Astrocyte of the cerebellum (primary cell): ENCODE results near the gene PIEZO1.
"Not testable (repeated sequence)": the region's sequence is repeated elsewhere in the genome, so short reads cannot be mapped to it uniquely, and the experiment has no call there.

Experiments
- DNase-seq: peaks from one replicate; pipeline ENCODE4 v3.0.0-alpha.2; 2011; ENCODE audit warnings: low read depth
- H3K4me3 ChIP-seq: 2 replicates; pipeline ENCODE4 v1.5.1; 2011; ENCODE audit warnings: mild to moderate bottlenecking, low read depth, low read length, moderate library complexity
- in situ Hi-C: cut with HindIII; loops from 2 replicates; pipeline ENCODE4 v1.10.0; 2017; ENCODE audit warnings: low sequenced_read_pairs
- TF ChIP-seq, protein P1 (sequence below): IDR thresholded peaks from 2 replicates; pipeline ENCODE4 v1.5.1; 2012; ENCODE audit warnings: low read length, low read depth, moderate library complexity, mild to moderate bottlenecking; ENCODE audit errors: missing control alignments

The PIEZO1 gene

DNA sequence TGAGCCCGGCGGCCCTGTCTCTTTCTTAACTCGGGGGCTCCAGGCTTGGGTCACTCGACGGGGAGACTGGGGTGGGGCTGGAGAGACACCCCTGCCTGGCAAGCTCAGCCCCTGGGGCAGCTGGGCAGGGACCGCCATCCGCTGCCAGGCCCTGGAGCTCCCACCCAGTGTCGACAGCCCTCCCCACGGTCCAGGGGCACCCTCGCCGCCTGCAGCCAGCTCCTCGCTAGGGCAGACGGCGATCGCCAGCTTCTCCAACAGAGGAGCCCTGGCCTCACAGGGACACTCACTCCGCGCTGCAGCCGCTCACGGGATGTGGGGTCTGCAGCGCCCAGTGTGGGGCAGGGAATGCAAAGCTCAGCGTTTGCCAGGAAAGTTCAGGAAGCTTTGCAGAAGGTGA, 42.7 kb upstream of the PIEZO1 start:
- DNase-seq, result no peak
- in situ Hi-C loops, result no loop called here
- no peak overlapping the region for H3K4me3 ChIP-seq
- TF ChIP-seq, protein P1, sequence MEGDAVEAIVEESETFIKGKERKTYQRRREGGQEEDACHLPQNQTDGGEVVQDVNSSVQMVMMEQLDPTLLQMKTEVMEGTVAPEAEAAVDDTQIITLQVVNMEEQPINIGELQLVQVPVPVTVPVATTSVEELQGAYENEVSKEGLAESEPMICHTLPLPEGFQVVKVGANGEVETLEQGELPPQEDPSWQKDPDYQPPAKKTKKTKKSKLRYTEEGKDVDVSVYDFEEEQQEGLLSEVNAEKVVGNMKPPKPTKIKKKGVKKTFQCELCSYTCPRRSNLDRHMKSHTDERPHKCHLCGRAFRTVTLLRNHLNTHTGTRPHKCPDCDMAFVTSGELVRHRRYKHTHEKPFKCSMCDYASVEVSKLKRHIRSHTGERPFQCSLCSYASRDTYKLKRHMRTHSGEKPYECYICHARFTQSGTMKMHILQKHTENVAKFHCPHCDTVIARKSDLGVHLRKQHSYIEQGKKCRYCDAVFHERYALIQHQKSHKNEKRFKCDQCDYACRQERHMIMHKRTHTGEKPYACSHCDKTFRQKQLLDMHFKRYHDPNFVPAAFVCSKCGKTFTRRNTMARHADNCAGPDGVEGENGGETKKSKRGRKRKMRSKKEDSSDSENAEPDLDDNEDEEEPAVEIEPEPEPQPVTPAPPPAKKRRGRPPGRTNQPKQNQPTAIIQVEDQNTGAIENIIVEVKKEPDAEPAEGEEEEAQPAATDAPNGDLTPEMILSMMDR, result no peak

DNA sequence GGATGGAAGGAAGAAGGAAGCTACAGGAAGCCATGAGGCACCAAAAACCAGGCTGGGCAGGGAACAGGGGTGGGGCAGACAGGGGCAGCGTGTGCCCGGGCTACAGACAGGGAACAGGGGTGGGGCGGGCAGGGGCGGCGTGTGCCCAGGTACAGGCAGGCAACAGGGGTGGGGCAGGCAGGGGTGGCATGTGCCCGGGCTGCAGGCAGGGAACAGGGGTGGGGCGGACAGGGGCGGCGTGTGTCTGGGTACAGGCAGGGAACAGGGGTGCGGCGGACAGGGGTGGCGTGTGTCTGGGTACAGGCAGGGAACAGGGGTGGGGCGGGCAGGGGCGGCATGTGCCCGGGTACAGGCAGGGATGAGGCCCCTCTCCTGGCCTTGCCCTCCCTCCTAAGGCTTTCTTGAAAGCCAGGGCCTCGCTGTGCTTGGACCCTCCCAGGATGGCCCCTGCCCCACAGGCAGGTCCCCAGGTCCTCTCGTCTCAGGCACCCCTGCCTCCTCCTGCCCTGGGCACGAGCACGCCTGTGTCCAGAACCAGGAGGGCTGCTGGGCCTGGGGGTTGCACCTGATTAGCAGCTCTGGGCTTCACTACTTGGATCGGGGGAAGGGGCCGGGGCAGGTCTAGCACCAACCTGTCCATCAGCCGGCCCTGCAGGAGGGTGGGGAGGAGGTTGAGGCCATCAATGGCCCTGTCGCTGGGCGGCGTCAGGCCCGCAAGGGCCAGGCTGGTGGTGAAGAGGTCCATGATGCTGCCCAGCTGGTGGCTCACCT, 41.2 kb upstream of the PIEZO1 start:
- DNase-seq, result no peak
- in situ Hi-C loops, result no loop called here
- TF ChIP-seq, protein P1, result no peak
- H3K4me3 ChIP-seq, result no peak overlapping the region

DNA sequence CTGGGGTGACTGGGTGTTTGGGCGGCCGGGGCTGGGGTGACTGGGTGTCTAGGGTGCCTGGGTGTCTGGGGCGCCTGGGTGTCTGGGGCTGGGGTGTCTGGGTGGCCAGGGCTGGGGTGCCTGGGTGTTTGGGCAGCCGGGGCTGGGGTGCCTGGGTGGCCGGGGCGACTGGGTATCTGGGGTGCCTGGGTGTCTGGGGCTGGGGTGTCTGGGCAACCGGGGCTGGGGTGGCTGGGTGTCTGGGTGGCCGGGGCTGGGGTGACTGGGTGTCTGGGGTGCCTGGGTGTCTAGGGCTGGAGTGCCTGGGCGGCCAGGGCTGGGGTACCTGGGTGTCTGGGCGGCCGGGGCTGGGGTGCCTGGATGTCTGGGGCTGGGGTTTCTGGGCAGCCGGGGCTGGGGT, 40.1 kb upstream of the PIEZO1 start:
- TF ChIP-seq, protein P1, result no peak
- no peak for DNase-seq
- no peak overlapping the region for H3K4me3 ChIP-seq
- in situ Hi-C loops, result no loop called here

DNA sequence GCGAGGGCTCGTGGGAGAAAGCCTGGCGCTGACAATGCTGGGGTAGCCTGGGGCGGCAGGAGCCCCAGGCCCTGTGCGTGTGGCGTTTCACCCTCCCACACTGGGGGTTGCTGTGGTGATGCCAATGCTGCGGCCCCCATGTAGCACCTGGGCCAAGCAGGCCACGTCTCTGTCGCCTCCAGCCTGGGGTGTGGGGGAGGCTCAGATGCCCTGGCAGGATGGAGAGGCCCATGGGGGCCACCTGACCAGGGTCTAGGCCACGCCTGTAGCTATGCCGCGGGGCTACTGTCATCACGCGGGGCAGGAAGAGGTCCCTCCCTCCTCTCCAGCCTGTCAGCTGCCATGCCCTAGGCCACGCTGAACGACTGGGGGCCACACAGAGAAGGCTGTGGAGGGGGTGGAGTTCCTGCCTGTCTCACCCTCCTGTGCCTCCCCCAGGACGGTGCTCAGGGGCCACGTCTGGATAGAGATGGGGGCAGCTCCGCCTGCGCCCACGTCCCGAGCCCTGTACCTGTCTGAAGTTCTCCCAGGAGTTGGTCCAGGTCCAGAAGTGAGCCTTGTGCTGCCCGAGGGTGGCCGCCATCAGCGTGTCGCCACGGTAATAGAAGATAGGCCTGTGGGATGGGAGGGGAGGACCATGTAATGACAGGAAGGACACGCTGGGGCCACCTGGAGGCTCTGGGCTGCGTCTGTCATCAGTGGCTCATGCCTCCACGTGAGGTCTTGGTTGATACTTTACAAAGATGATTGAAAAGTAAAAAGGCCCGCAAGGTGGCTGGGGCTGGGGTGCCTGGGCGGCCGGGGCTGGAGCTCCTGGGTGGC, 39.4 kb upstream of the PIEZO1 start:
- TF ChIP-seq, protein P1, result no peak
- H3K4me3 ChIP-seq, result no peak overlapping the region
- in situ Hi-C loops, result no loop called here
- DNase-seq, result no peak

DNA sequence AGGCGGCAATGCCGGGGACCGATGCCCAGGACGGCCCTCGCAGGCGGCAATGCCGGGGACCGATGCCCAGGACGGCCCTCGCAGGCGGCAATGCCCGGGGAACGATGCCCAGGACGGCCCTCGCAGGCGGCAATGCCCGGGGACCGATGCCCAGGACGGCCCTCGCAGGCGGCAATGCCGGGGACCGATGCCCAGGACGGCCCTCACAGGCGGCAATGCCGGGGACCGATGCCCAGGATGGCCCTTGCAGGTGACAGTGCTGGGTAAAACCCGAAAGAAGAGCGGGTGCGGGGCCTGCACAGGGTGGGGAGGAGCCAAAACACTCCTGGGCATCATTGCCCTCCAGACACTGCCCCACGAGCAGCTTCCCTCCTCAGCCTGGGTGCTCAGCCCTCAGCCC, 38.6 kb upstream of the PIEZO1 start:
- DNase-seq, in situ Hi-C loops, H3K4me3 ChIP-seq: not testable (repeated sequence)

DNA sequence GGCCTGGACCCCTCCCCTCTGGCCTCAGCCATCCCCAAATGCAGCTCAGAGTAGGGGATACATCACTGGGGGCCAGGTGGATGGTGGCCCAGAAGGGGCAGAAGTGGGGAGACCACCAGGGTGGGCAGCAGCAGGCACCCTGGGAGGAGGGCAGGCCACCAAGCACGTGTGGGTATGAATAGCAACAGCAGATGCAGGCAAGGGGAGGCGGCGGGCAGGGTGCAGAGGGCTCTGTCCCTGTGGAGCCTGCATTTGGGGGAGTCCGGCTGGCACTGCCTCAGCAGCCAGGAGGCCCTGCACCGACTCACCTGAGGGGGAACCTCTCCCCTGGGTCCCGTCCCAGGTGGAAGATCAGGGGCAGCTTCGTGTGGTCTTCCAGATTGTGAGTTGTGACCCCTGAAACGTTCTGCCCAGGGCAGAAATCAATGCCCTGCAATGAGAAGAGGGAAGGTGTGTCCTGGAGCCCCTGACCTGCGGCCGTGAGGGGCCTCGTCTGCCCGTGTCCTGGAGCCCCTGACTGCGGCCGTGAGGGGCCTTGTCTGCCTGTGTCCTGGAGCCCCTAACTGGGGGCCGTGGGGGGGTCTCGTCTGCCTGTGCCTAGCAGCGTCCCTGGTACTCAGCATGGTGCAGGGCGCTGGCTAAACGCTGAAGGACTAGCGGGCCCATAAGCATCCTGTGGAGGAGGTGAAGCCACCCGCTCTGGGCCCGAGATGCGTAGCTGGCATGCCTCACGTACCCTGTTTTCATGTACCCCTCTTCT, 37.4 kb upstream of the PIEZO1 start:
- in situ Hi-C loops, result no loop called here

More for the DNA sequence above, 37.4 kb upstream of the PIEZO1 start:
- no peak for DNase-seq
- TF ChIP-seq, protein P1, result no peak
- no peak overlapping the region for H3K4me3 ChIP-seq
